HL-60 (cell line): ENCODE results near the gene ARID1B.

ENCODE experiments used
- DNase-seq, 2 experiments: peaks; one replicate each; pipeline ENCODE4 v3.0.0-alpha.2; 2010 to 2020; ENCODE audit warnings: low read depth in 1 of 2, low spot score in 1 of 2
- H3K27ac ChIP-seq: fragments of 250-450 bp; sonication (Bioruptor Pico); replicated peaks from 2 replicates; pipeline ENCODE4 v1.5.1; 2020; ENCODE audit warnings: mild to moderate bottlenecking, moderate library complexity
- H3K27me3 ChIP-seq: fragments of 250-450 bp; sonication (Bioruptor Pico); 2 replicates; pipeline ENCODE4 v1.5.1; 2021; ENCODE audit warnings: mild to moderate bottlenecking, moderate library complexity; ENCODE audit not compliant: insufficient read depth, poor library complexity, severe bottlenecking
- H3K4me3 ChIP-seq: replicated peaks from 2 replicates; pipeline ENCODE4 v1.5.1; 2011; ENCODE audit warnings: mild to moderate bottlenecking, control low read depth, low read length; ENCODE audit not compliant: insufficient read depth
- GABPA ChIP-seq: IDR thresholded peaks from 2 replicates; pipeline ENCODE4 v1.6.1; 2012; ENCODE audit warnings: low read depth
- POLR2AphosphoS5 ChIP-seq: IDR thresholded peaks from 2 replicates; pipeline ENCODE4 v1.6.1; 2012; ENCODE audit warnings: low read depth
- SPI1 ChIP-seq: IDR thresholded peaks from 2 replicates; pipeline ENCODE4 v1.6.1; 2012; ENCODE audit warnings: low read depth, mild to moderate bottlenecking, borderline replicate concordance
- TF ChIP-seq, protein P1 (sequence below): IDR thresholded peaks from 2 replicates; pipeline ENCODE4 v1.6.1; 2012; ENCODE audit warnings: low read depth; ENCODE audit not compliant: insufficient replicate concordance
- TF ChIP-seq, protein P2 (sequence below): IDR thresholded peaks from one replicate; pipeline ENCODE4 v1.5.1; 2011; ENCODE audit warnings: low read length, control low read depth, inconsistent platforms; ENCODE audit not compliant: insufficient read depth

ARID1B gene

DNA sequence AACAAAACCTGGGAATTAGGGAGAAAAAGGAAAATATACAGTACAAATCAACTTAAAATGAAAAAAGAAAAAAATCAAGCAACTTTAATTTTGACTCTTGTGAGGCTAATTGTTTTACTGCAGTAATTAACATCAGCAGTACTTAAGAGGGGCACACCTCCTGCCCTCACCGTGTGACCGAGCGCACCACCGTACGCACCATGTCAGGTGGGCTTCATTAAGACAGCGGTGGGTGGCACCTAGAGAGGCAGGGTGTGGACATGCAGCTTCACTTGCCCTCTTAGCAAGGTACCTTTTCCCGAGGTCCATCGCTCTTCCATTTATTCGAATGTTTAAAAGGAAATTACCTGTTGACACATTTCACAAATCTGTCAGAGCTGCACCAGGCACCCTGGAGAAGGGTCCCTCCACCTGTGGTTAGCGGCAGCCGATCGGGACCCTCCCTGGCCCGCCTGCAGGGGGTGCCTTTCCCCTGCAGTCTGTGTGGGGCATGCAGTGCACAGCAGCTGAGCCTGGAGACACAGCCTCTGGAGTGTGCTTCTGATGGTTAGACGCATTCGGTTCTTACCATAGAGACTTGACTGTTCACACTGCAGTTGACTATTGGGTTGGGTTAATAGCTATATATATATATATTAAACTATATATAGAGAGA, 362.0 kb downstream of the ARID1B start:
- no peak overlapping the region for H3K27ac ChIP-seq
- no peak for DNase-seq
- no peak for TF ChIP-seq SPI1
- no peak for TF ChIP-seq POLR2AphosphoS5
- no peak for TF ChIP-seq GABPA
- TF ChIP-seq, protein P1, sequence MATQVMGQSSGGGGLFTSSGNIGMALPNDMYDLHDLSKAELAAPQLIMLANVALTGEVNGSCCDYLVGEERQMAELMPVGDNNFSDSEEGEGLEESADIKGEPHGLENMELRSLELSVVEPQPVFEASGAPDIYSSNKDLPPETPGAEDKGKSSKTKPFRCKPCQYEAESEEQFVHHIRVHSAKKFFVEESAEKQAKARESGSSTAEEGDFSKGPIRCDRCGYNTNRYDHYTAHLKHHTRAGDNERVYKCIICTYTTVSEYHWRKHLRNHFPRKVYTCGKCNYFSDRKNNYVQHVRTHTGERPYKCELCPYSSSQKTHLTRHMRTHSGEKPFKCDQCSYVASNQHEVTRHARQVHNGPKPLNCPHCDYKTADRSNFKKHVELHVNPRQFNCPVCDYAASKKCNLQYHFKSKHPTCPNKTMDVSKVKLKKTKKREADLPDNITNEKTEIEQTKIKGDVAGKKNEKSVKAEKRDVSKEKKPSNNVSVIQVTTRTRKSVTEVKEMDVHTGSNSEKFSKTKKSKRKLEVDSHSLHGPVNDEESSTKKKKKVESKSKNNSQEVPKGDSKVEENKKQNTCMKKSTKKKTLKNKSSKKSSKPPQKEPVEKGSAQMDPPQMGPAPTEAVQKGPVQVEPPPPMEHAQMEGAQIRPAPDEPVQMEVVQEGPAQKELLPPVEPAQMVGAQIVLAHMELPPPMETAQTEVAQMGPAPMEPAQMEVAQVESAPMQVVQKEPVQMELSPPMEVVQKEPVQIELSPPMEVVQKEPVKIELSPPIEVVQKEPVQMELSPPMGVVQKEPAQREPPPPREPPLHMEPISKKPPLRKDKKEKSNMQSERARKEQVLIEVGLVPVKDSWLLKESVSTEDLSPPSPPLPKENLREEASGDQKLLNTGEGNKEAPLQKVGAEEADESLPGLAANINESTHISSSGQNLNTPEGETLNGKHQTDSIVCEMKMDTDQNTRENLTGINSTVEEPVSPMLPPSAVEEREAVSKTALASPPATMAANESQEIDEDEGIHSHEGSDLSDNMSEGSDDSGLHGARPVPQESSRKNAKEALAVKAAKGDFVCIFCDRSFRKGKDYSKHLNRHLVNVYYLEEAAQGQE, result no peak
- TF ChIP-seq, protein P2, sequence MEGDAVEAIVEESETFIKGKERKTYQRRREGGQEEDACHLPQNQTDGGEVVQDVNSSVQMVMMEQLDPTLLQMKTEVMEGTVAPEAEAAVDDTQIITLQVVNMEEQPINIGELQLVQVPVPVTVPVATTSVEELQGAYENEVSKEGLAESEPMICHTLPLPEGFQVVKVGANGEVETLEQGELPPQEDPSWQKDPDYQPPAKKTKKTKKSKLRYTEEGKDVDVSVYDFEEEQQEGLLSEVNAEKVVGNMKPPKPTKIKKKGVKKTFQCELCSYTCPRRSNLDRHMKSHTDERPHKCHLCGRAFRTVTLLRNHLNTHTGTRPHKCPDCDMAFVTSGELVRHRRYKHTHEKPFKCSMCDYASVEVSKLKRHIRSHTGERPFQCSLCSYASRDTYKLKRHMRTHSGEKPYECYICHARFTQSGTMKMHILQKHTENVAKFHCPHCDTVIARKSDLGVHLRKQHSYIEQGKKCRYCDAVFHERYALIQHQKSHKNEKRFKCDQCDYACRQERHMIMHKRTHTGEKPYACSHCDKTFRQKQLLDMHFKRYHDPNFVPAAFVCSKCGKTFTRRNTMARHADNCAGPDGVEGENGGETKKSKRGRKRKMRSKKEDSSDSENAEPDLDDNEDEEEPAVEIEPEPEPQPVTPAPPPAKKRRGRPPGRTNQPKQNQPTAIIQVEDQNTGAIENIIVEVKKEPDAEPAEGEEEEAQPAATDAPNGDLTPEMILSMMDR, result no peak
- no peak overlapping the region for H3K4me3 ChIP-seq
- no peaks in the 10 kb centered on the region for H3K27me3 ChIP-seq

DNA sequence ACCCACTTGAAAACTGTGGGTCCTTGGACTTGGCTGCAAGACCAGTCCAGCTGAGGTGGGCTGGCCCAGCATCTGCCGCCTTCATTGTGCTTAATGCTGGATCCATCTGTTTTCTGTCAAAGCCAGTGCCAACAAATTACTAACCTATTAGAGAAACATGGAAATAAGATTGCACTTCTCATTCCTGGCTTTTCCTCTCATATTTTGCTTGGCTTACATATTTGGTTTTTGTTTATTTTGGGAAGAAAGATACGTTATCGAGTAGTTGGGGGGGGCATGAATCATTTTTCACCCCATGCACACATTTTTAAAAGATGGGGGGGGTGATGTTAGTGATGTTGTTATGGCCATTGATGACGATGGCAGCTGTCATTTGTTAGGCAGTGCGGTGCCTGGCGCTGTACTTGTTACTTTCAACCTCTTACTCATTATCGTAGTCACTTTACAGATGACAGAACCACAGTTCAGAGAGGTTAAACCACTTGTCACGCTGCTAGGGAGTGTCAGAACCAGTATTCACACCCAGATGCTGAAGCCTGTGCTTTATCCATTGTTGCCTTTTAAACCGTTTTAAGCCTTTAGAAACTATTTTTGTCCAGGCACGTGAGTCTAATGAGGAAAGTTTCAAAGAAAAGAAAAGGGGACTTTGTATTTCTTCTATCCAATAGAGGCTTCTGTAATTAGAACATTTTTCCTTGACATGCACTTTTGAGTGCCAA, 366.2 kb downstream of the ARID1B start:
- Histone ChIP-seq H3K27me3 (no peaks in the 10 kb centered on the region), H3K27ac (no peak overlapping the region), H3K4me3 (no peak overlapping the region)
- TF ChIP-seq, protein P2, result no peak
- no peak for DNase-seq

DNA sequence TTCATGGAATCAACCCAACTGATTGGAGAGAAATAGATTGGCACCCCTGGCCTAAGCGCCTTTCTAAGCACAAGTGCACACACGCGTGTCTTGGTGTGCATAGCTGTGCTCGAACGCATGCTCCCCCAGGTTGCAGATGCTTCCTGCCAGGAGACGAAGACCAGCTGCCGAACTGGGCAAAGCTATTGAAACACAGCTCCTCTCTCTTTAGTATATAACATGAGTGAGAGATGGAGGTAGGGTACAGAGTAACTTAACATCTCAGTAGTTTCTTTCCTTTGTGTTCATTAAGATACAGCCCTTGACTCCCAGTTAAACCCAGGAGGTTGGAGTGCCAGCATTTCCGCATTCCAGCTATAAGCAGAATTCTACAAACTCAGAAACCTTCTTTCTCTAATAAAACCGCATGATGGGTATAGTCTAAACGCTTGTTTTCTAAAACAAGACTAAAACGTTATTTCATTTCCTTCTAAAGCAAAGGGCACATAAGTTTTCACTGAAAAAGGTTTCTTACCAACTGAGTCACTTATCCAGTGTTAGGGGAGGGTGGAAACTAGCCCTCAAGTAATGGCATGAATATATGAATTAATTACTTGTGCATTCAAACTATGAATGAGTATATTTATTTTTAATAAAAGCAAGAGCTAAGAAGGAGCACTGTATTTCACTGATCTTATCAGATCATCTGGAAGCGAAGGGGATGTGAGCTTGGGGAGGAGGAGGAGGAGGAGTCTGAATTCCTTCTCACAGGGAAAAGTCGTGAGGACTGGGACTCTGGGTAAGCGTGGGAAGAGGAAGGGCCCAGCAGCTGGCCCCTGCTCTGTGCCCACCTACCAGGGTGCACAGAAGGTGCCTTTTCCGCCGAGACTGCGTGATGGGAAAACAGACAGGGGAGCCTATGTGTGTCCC, 367.0 kb downstream of the ARID1B start:
- Histone ChIP-seq H3K4me3 (no peak overlapping the region), H3K27ac (no peak overlapping the region), H3K27me3 (no peaks in the 10 kb centered on the region)
- DNase-seq, result no peak
- no peak for TF ChIP-seq POLR2AphosphoS5
- TF ChIP-seq, protein P1, result no peak
- TF ChIP-seq, protein P2, result no peak
- no peak for TF ChIP-seq GABPA
- TF ChIP-seq SPI1, result no peak
